ENCODE data around the gene ELP5.

Gene ELP5

DNA sequence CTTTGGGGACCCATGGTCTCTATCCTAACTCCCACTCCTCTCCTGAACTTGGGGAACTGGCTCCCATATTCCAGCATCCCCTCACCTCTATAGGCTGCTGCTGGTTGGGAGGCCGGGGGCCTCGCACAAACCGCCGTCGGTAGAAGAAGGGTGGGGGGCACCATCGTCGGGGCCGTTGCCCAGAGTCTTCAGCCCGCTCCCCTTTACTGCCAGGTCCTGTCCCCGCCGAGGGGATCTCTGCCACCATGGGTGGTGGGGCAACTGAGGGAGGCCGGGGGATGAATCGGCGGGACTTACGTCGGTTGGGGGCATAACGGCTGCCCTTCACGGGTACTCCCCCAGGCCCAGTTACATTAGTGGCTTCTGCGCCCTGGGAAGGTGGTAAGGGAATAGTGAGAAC is 38.2 kb downstream of the ELP5 start:
- DNase-seq: no peak

DNA sequence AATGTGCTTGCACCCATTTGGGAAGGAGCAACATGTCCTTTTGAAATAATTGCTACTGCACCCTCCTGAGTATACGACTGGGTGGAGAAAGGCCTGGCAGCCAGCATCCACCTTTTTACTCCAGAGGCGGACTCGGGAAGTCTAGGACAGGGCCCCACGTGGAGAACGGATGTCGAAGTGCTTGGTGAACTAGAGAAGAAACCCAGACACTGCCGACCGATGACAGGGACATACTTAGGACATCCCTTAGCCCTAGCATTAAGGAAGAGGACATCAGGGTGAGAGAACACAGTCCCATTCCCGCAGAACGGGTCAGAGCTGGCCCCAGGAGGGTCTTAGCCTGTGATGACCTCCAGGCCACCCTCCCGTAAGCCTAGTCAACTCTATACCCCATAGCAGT is 38.7 kb downstream of the ELP5 start:
- no peak for DNase-seq

GRCh38 chr17:7292194-7292593 is 40.2 kb downstream of the ELP5 start:
- DNase-seq: no peak

DNA sequence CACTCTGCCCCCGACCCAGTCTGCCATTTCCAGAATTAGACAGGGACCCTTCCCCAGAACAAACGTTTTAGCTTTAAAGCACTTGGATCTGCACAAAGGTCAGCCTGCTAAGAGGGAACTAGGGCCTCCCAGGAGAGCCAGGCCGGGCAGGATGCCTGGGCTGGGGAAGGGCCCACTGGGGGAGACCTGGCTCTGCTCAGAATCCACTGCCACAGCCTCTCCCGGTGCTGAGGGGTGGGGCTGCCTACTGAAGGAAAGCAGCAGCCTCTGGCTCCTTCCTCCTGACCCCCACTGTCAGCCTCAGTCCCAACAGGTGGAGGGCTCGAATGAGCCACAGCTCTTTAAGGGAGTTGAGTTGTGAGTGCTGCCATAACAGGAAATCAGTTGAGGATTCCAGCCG is 40.7 kb downstream of the ELP5 start:
- no peak for DNase-seq

DNA sequence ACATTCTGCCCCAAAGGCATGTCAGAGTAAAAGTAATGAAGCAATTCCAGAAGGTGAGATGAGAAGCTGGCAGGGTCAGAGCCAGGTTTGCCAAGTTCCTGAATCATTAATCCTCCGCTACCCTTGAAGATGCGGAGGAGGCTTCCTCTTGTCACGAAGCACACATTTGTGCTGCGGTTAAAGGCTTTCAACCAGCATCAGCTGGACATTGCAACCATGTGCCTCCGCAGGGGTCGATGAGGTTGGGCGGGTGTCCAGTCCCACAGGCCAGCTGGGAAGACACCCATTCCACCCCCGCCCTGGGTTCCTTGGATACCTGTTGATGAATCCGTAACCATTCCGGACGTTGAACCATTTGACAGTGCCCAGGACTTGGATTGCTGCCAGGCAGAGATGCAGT is 41.1 kb downstream of the ELP5 start:
- no peak for DNase-seq

DNA sequence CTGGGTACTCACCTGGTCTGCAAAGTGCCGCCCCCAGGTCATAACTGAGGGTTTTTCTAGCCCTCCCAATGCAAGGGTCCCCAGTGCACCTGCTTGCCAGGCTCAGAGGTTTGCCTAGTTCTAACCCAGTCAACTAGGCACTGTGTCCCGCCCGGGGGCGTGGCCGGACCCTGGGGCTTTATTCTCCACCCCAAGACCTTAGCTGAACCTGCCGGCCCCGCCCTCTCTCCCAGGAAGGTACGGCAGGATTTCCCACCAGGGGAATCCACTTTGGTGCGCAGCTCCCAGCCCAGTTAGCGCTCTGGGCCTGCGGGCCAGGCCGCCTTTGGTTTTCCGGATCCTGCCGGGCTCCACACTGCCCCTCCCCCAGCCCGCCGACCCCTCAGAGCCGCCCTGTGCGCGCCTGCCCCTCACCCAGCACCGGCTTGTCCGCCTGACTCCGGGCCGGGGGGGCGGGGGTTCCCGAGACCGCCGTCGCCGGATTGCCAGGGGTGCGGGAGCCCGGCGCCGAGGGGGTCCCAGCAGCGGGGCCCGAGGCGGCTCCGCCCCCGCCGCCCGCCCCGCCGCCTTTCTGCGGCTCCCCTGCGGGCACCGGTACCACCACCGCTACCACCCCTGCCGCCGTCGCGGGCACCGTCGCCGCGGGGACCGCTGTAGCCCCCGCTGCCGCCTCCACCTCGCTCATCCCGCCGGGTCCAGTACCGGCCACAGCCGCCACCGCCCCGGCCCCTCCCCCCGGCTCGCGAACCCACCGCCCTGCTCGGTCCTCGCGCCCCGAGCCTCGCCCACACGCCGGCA is 42.0 kb downstream of the ELP5 start:
- DNase-seq: no peak

- DNase-seq: peak; percentile 61
Measured at GRCh38 chr17:7294614-7295153, 42.7 kb downstream of the ELP5 start, which contains the start of gene YBX2. TSS of gene YBX2 (minus strand) at chr17:7294639. CDS start at chr17:7294500, 139 bp downstream.

DNA sequence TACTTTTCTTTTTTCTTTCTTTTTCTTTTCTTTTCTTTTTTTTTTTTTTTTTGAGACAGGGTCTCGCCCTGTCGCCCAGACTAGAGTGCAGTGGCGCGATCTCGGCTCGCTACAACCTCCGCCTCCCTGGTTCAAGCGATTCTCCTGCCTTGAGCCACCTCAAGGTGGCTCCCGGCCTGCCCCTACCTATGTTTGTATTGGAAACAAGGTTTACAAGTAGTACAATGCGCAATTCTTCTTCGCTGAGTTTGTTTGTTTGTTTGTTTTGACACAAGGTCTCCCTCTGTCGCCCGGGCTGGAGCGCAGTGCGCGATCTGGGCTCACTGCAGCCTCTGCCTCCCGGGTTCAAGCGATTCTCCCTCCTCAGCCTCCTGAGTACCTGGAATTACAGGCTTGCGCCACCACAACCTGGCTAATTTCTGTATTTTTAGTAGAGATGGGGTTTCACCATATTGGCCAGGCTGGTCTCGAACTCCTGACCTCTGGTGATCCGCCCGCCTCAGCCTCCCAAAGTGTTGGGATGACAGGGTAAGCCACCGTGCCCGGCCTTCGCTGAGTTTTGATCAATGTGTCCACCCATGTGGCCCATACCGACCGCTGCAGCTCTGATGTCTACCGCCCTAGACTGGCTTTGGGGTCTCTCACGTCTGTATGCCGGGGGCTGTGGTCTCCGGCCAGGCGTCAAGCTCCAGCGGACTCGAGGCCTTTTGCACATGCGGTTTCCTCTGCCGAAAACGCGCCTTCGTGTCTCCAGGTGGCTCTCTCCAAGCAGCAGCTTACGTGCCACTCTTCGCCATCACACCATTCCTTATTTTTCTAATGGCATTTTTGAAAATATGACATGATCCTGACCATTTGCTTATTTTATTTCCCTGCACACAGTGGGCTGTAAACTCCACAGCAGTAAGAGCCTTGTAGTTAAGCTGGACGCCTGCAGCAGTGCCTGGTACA is 43.5 kb downstream of the ELP5 start:
- DNase-seq: no peak

GRCh38 chr17:7296189-7296861 is 44.3 kb downstream of the ELP5 start:
- peak; percentile 20 for DNase-seq

GRCh38 chr17:7304179-7304578 is 52.2 kb downstream of the ELP5 start:
- no peak for DNase-seq

DNA sequence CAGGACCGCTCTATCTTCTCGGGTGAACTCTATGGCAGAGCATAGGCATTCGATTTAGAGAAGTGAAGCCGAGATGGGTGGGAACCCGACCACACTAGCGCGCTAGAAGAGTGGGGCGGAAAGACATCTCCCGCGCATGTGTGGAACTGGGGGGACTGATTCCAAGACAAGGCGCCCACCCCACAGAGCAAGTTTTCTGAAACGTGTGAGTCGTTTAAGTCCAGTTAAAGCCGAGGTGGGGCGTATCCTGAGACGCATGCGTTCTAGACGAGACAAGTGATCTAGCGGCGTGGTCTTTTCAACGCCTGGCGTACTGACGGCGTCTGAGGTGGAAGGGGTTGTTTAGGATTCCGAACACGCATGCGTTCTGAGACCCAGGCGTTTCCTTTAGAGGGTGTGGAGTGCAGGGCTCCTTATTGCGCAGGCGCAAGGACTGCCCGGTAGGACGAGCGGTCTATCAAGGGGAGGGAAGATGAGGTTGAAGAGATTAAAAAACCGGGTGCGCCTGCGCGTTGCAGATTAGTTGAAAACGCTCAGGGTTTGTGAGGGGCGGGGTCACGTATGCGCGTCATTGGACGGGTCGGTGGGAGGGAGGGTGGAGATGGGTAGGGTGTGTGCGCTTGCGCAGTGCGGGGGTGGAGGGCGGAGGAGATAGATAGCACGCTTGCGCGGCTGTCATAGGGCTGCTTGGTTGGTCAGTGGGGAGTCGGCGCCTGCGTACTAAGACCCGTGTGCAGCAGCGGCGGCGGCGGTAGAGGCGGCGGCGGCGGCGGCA is 55.1 kb downstream of the ELP5 start, which contains the start of gene EIF5A:
EIF5A (plus strand) TSS at position 718 of the 775 bp plus-strand sequence. CDS start 2,008 bp downstream, outside the sequence.
- peak; percentile 94 for DNase-seq

- DNase-seq: no peak
Measured at GRCh38 chr17:7307686-7308624, 55.9 kb downstream of the ELP5 start.

DNA sequence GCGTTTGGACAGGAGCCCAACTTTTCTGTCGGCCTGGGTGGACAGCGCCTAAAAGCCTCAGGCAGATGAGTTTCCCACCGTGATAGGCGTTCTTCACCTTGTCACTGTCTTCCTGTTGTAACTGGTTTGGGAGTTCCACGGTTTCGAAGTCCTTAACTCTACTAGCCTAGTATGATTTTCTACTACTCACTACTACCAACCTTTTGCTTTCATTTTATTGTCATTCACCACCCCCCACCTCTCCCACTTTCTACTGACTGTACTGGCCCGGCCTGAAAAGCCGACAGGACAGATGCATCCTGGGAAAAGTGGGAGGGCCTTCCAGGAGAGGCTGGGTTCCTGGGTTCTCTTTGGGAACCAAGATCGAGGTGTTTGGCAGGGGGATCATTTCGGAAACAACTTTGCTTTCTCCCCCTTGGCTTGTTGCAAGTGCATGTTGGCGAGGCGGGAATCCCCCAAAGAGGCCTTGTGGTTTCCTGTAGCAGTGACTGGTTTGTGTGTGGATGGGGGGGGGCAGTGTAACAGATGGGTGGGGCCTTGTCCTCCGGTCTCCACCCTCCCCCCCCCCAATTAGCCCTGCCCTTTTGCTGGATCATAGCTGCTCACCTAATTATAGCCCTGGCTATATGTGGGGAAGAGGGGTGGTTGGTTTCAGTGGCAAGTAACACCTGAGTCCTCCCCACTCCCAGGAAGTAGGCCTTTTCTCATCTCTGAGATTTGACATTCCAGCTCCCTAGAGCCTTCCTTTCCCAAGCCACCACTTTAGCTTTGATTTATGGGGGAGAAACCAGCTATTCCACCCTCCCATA is 56.8 kb downstream of the ELP5 start:
- DNase-seq: peak; percentile 16

All from GF-D8 (cell line).